SK-N-SH (cell line): Measurements from ENCODE around the gene BRD2. TPM values are rescaled to one million over a fixed set of nuclear protein-coding genes. Genes with fewer than 3 reads are reported as not detected.

ENCODE experiments used
- CTCF ChIA-PET: fragments of 300-600, 350-600 bp; formaldehyde crosslinking; extraction: SDS; loops from one replicate; lab custom pipeline; 2021; lab: Yijun Ruan, JAX
- POLR2A ChIA-PET: fragments of 350-600 bp; sonication (Branson Sonifier 250); formaldehyde crosslinking; extraction: SDS; loops from one replicate; lab custom pipeline; 2020; ENCODE audit warnings: antibody characterized with exemption, inconsistent platforms; lab: Yijun Ruan, JAX
- DNase-seq: peaks from one replicate; pipeline ENCODE4 v3.0.0; 2012
- H2AFZ ChIP-seq: fragments of 200-600 bp; sonication (generic); 2 replicates; pipeline ENCODE4 v1.8.1; 2016; ENCODE audit warnings: antibody characterized with exemption, mild to moderate bottlenecking, low read depth
- H3F3A ChIP-seq: fragments of 200-600 bp; sonication (generic); replicated peaks from 2 replicates; pipeline ENCODE3; 2016; ENCODE audit warnings: antibody characterized with exemption, mild to moderate bottlenecking; ENCODE audit not compliant: insufficient read depth
- H3K27ac ChIP-seq, 2 experiments: fragments of 200-500 bp in 1 of 2; fragments of 200-600 bp in 1 of 2; sonication (Bioruptor generic) in 1 of 2; sonication (generic), shearing (Covaris generic) in 1 of 2; 2 replicates each; pipeline versions ENCODE4 v1.5.1 to v1.6.1; 2014 to 2016; ENCODE audit warnings: low read depth in 2 of 2, inconsistent platforms in 1 of 2, low read length in 1 of 2, mild to moderate bottlenecking in 1 of 2, mixed read lengths in 1 of 2
- H3K27me3 ChIP-seq: fragments of 200-600 bp; sonication (generic), shearing (Covaris generic); 2 replicates; pipeline ENCODE4 v1.6.1; 2016; ENCODE audit warnings: mixed run types; ENCODE audit not compliant: insufficient read depth
- H3K36me3 ChIP-seq, 2 experiments: fragments of 200-500 bp in 1 of 2; fragments of 200-600 bp in 1 of 2; sonication (Bioruptor generic) in 1 of 2; sonication (generic) in 1 of 2; replicated peaks in 1 of 2; 2 replicates each; pipeline versions ENCODE3 to v1.5.1; 2014 to 2016; ENCODE audit warnings: low read length in 1 of 2, mild to moderate bottlenecking in 1 of 2; ENCODE audit not compliant: insufficient read depth in 2 of 2, control insufficient read depth in 1 of 2
- H3K4me1 ChIP-seq, 2 experiments: fragments of 200-500 bp in 1 of 2; fragments of 200-600 bp in 1 of 2; sonication (Bioruptor generic) in 1 of 2; sonication (generic), shearing (Covaris generic) in 1 of 2; 2 replicates each; pipeline versions ENCODE4 v1.5.1 to v1.6.1; 2014 to 2016; ENCODE audit warnings: low read depth in 1 of 2, low read length in 1 of 2, mixed run types in 1 of 2; ENCODE audit not compliant: insufficient read depth in 2 of 2, control insufficient read depth in 1 of 2
- H3K4me2 ChIP-seq: fragments of 200-600 bp; sonication (generic), shearing (Covaris generic); 2 replicates; pipeline ENCODE4 v1.6.1; 2017; ENCODE audit warnings: mixed run types
- H3K4me3 ChIP-seq, 2 experiments: fragments of 200-500 bp in 1 of 2; fragments of 200-600 bp in 1 of 2; sonication (Bioruptor generic) in 1 of 2; sonication (generic), shearing (Covaris generic) in 1 of 2; 2 replicates each; pipeline versions ENCODE4 v1.5.1 to v1.8.1; 2014 to 2016; ENCODE audit warnings: low read depth in 2 of 2, inconsistent platforms in 1 of 2, low read length in 1 of 2, mild to moderate bottlenecking in 1 of 2, mixed read lengths in 1 of 2, moderate library complexity in 1 of 2
- H3K79me2 ChIP-seq: fragments of 200-600 bp; sonication (generic); 2 replicates; pipeline ENCODE4 v1.8.1; 2017; ENCODE audit warnings: mild to moderate bottlenecking; ENCODE audit not compliant: insufficient read depth
- H3K9ac ChIP-seq: fragments of 200-600 bp; sonication (generic); 2 replicates; pipeline ENCODE4 v1.6.1; 2017; ENCODE audit warnings: mixed run types
- H3K9me2 ChIP-seq: fragments of 200-600 bp; sonication (generic); 2 replicates; pipeline ENCODE4 v1.6.1; 2017; ENCODE audit warnings: mixed run types
- H3K9me3 ChIP-seq: fragments of 200-600 bp; sonication (generic); 2 replicates; pipeline ENCODE4 v1.6.1; 2017; ENCODE audit warnings: mixed run types, mild to moderate bottlenecking, moderate library complexity
- H4K20me1 ChIP-seq: fragments of 200-600 bp; sonication (generic); 2 replicates; pipeline ENCODE4 v1.6.1; 2017; ENCODE audit warnings: mild to moderate bottlenecking, mixed run types; ENCODE audit not compliant: insufficient read depth
- CHD2 ChIP-seq: fragments of 150-350 bp; IDR thresholded peaks from 2 replicates; pipeline ENCODE4 v1.6.1; 2018; ENCODE audit warnings: low read length; ENCODE audit not compliant: partially characterized antibody
- FOSL2 ChIP-seq: IDR thresholded peaks from 2 replicates; pipeline ENCODE4 v1.4.0; 2012; ENCODE audit warnings: low read depth, mild to moderate bottlenecking, moderate library complexity, borderline replicate concordance
- GABPA ChIP-seq: IDR thresholded peaks from 2 replicates; pipeline ENCODE4 v1.4.0; 2012; ENCODE audit warnings: low read depth, mild to moderate bottlenecking
- IRF3 ChIP-seq: fragments of 150-350 bp; IDR thresholded peaks from 2 replicates; pipeline ENCODE4 v1.6.1; 2016; ENCODE audit warnings: mild to moderate bottlenecking, low read depth, low read length
- MAX ChIP-seq: IDR thresholded peaks from 2 replicates; pipeline ENCODE4 v1.4.0; 2012; ENCODE audit warnings: low read depth
- MXI1 ChIP-seq: IDR thresholded peaks from 2 replicates; pipeline ENCODE4 v1.6.1; 2012; ENCODE audit warnings: mild to moderate bottlenecking, low read depth, low read length, improper control_type of control experiment
- NRF1 ChIP-seq: IDR thresholded peaks from 2 replicates; pipeline ENCODE4 v1.6.1; 2012; ENCODE audit warnings: low read depth, mild to moderate bottlenecking, low read length
- PBX3 ChIP-seq: IDR thresholded peaks from 2 replicates; pipeline ENCODE4; 2012
- RFX5 ChIP-seq: IDR thresholded peaks from 2 replicates; pipeline ENCODE4 v1.6.1; 2012; ENCODE audit warnings: mild to moderate bottlenecking, improper control_type of control experiment, low read length
- TEAD4 ChIP-seq: IDR thresholded peaks from 2 replicates; pipeline ENCODE4 v1.4.0; 2012; ENCODE audit warnings: mild to moderate bottlenecking, borderline replicate concordance; ENCODE audit not compliant: insufficient read depth
- WGBS: methylation state at CpG from one replicate; pipeline ENCODE4 v1.1.6; 2017; ENCODE audit warnings: low lambda C conversion rate; 5-methylcytosine and 5-hydroxymethylcytosine counted together
- polyA plus RNA-seq, 3 experiments: library from polyadenylated mRNA; depleted of rRNA; stranded (reverse); fragments of >200 nt; gene quantifications; 2 replicates each; pipeline ENCODE4 v1.2.3, GENCODE V29; 2012

The BRD2 gene
- polyA plus RNA-seq, 1 of the 3 experiments (the other 2 are of a cell fraction), result 104 TPM

GRCh38 chr6:32989368-32989767, 21.0 kb downstream of the BRD2 start:
- CTCF ChIA-PET, result interaction anchor here (1.2 to 16.2 kb wide), 7 partner anchors 12 to 151 kb away, joined by 3 to 391 read pairs (median 7); partner anchors contain the start of genes HLA-DMB and TAP2
- H2AFZ ChIP-seq, result no peak overlapping the region
- H3F3A ChIP-seq, result peaks cover 12% of the 10 kb centered on the region
- H3K9me3 ChIP-seq, result no peaks in the 10 kb centered on the region
- TF ChIP-seq FOSL2, result no peak
- TF ChIP-seq PBX3, result peak; percentile 48
- TF ChIP-seq, all 33 proteins: peak for 1
- Histone ChIP-seq H4K20me1 (peaks cover 1% of the 10 kb centered on the region), H3K4me3 (no peak overlapping the region), H3K27me3 (no peaks in the 10 kb centered on the region; the same call in 1 of the 2 replicates), H3K36me3 (no peaks in the 10 kb centered on the region), H3K4me1 (no peaks in the 10 kb centered on the region; a peak in 1 of 4 replicates), H3K79me2 (no peaks in the 10 kb centered on the region), H3K27ac (no peak overlapping the region), H3K9ac (no peak overlapping the region), H3K9me2 (no peaks in the 10 kb centered on the region), H3K4me2 (no peak overlapping the region)
- POLR2A ChIA-PET, result interaction anchor here (0.9 kb wide), 1 partner anchor 18 kb away, joined by 3 read pairs; no protein-coding TSS in a partner anchor
- no peak for DNase-seq
- WGBS, result 52% methylated on average over 1 of the region's 1 CpG

GRCh38 chr6:32991972-32992371, 23.6 kb downstream of the BRD2 start:
- H3K27me3 ChIP-seq, result no peaks in the 10 kb centered on the region; the same call in 1 of the 2 replicates
- no peak overlapping the region for H3K4me2 ChIP-seq
- no peaks in the 10 kb centered on the region for H4K20me1 ChIP-seq
- no peak overlapping the region for H2AFZ ChIP-seq
- H3K4me3 ChIP-seq, result no peak overlapping the region
- TF ChIP-seq CHD2, result no peak
- no peak for TF ChIP-seq RFX5
- TF ChIP-seq MXI1, result no peak
- no peak for TF ChIP-seq GABPA
- no peak for TF ChIP-seq IRF3
- no peak for TF ChIP-seq MAX
- no peak for TF ChIP-seq FOSL2
- TF ChIP-seq TEAD4, result no peak
- no peak for TF ChIP-seq NRF1
- H3K27ac ChIP-seq, result no peak overlapping the region
- H3K9me3 ChIP-seq, result no peaks in the 10 kb centered on the region; the same call in 1 of the 2 replicates
- H3K9ac ChIP-seq, result no peak overlapping the region
- no peak for DNase-seq
- ChIA-PET CTCF (no interaction called here), POLR2A (no interaction called here)
- no peaks in the 10 kb centered on the region for H3K36me3 ChIP-seq
- no peaks in the 10 kb centered on the region for H3K4me1 ChIP-seq
- H3K79me2 ChIP-seq, result no peaks in the 10 kb centered on the region
- no peaks in the 10 kb centered on the region for H3K9me2 ChIP-seq
- H3F3A ChIP-seq, result no peaks in the 10 kb centered on the region
- WGBS, result 13% methylated on average over 4 of the region's 4 CpGs
